Measurements from ENCODE around the gene OR7A5. TPM values are rescaled to one million over a fixed set of nuclear protein-coding genes. Genes with fewer than 3 reads are reported as not detected.

OR7A5 gene
- polyA plus RNA-seq, 2 of the 4 experiments (the other 2 are of a cell fraction) = not detected

DNA sequence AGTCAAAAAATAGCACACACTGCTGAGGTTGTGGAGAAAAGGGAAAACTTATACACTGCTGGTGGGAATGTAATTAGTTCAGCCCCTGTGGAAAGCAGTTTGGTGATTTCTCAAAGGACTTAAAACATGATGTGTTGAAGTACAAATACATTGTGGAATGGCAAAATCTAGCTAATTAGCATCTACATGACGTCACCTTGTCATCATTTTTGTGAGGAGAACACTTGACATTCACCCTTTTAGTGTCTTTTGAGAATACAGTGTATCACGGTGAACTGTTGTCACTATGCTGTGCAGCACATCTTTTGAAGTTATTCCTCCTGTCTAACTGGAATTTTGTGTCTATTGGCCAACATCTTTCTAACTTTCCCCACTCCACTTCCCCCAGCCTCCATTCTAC is 8.2 kb upstream of the OR7A5 start:
- CTCF ChIA-PET = no interaction called here
- POLR2A ChIA-PET = no interaction called here
- WGBS (ENCODE audit: missing lambda C conversion rate) = 38% methylated on average over 2 of the region's 2 CpGs
- H3K9me3 ChIP-seq = 0 out of 3 replicates have a peak, but pooled peaks cover 3% of the 10 kb centered on the region
- H3K4me1 ChIP-seq = no peaks in the 10 kb centered on the region
- no peak for DNase-seq (ENCODE audit: low read depth in 1 of 2, low spot score in 1 of 2)
- no peak for FAIRE-seq
- no peak overlapping the region for H3K27ac ChIP-seq
- TF ChIP-seq FOSL2 (IDR thresholded peaks at IDR 0.05) (no peak), FOSL2 (CRISPR knock-in tag; IDR thresholded peaks at IDR 0.05) (no peak), ELK1 (IDR thresholded peaks at IDR 0.05; ENCODE audit: low read depth, low read length) (no peak), RNF2 (IDR thresholded peaks at IDR 0.05; ENCODE audit: borderline replicate concordance, low read depth) (no peak), HOXB5 (CRISPR knock-in tag; IDR thresholded peaks at IDR 0.05) (no peak), CHD2 (IDR thresholded peaks at IDR 0.05; ENCODE audit: low read length, partially characterized antibody) (no peak), KDM1A (IDR thresholded peaks at IDR 0.05; ENCODE audit: low read depth) (no peak), RAD21 (conservative IDR thresholded peaks at IDR 0.05 in 1 of 2, IDR thresholded peaks at IDR 0.05 in 1 of 2) (no peak), PHF8 (IDR thresholded peaks at IDR 0.05; ENCODE audit: borderline replicate concordance, low read depth) (no peak), MAZ (IDR thresholded peaks at IDR 0.05; ENCODE audit: borderline replicate concordance, low read depth, low read length) (no peak), CBX8 (IDR thresholded peaks at IDR 0.05) (no peak), HOXB13 (CRISPR knock-in tag; IDR thresholded peaks at IDR 0.05; ENCODE audit: low read depth) (no peak), EHMT2 (IDR thresholded peaks at IDR 0.05; ENCODE audit: low read depth) (no peak), BCL3 (IDR thresholded peaks at IDR 0.05) (no peak), NR3C1 (IDR thresholded peaks at IDR 0.05) (no peak)
- TF ChIP-seq, protein P1, sequence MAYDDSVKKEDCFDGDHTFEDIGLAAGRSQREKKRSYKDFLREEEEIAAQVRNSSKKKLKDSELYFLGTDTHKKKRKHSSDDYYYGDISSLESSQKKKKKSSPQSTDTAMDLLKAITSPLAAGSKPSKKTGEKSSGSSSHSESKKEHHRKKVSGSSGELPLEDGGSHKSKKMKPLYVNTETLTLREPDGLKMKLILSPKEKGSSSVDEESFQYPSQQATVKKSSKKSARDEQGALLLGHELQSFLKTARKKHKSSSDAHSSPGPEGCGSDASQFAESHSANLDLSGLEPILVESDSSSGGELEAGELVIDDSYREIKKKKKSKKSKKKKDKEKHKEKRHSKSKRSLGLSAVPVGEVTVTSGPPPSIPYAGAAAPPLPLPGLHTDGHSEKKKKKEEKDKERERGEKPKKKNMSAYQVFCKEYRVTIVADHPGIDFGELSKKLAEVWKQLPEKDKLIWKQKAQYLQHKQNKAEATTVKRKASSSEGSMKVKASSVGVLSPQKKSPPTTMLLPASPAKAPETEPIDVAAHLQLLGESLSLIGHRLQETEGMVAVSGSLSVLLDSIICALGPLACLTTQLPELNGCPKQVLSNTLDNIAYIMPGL (CRISPR knock-in tag; IDR thresholded peaks at IDR 0.05; ENCODE audit: borderline replicate concordance) = no peak
- no peak overlapping the region for H3K4me3 ChIP-seq
- H3K4me2 ChIP-seq = no peak overlapping the region
- ATAC-seq = no peak

- Histone ChIP-seq H3K4me3 (no peak overlapping the region), H3K4me1 (no peaks in the 10 kb centered on the region), H3K27ac (no peak overlapping the region), H3K4me2 (no peak overlapping the region), H3K9me3 (0 out of 3 replicates have a peak, but pooled peaks cover 3% of the 10 kb centered on the region)
- no peak for FAIRE-seq
- no peak for ATAC-seq
- ChIA-PET POLR2A (no interaction called here), CTCF (no interaction called here)
- no peak for DNase-seq (ENCODE audit: low read depth in 1 of 2, low spot score in 1 of 2)
- TF ChIP-seq RCOR1 (IDR thresholded peaks at IDR 0.05; ENCODE audit: low read depth, low read length) = no peak
- no peak for TF ChIP-seq CTCF (IDR thresholded peaks at IDR 0.05)
- TF ChIP-seq EHMT2 (IDR thresholded peaks at IDR 0.05; ENCODE audit: low read depth) = no peak
- TF ChIP-seq TFCP2L1 (CRISPR knock-in tag; IDR thresholded peaks at IDR 0.05) = no peak
- WGBS (ENCODE audit: missing lambda C conversion rate) = 5% methylated on average over 1 of the region's 1 CpG
Observed at GRCh38 chr19:14840206-14840605, 5.2 kb upstream of the OR7A5 start.

Data from A549 (cell line).